A673 (cell line): ENCODE results near the gene PAOX. TPM values are rescaled to one million over a fixed set of nuclear protein-coding genes. Genes with fewer than 3 reads are reported as not detected.

Experiments
- BruUV-seq: library from RNA; stranded (reverse); fragments of 400-500 nt; replicated peaks from 2 replicates; lab custom pipeline; 2021; lab: Mats Ljungman, UMichigan
- CTCF ChIA-PET: fragments of 300-600 bp; sonication (Branson Sonifier 250); formaldehyde crosslinking; loops from one replicate; lab custom pipeline; 2022; ENCODE audit warnings: antibody characterized with exemption; lab: Charles Lee
- POLR2A ChIA-PET: fragments of 300-600 bp; sonication (Branson Sonifier 250); formaldehyde crosslinking; loops from one replicate; lab custom pipeline; 2022; ENCODE audit warnings: antibody characterized with exemption; ENCODE audit not compliant: low non-redundant PET; lab: Charles Lee
- DNase-seq: peaks from one replicate; pipeline ENCODE4 v3.0.0-alpha.2; 2015; ENCODE audit warnings: low spot score
- H3K27ac ChIP-seq: fragments of 200-600 bp; sonication (generic); 2 replicates; pipeline ENCODE4 v1.5.1; 2016; ENCODE audit warnings: mixed run types, low read depth, mild to moderate bottlenecking, mixed read lengths, antibody characterized with exemption, low read length; ENCODE audit not compliant: poor library complexity, severe bottlenecking
- H3K27me3 ChIP-seq: fragments of 200-600 bp; sonication (generic); replicated peaks from 2 replicates; pipeline ENCODE4 v1.6.1; 2017; ENCODE audit warnings: mixed run types, low read depth, mild to moderate bottlenecking, mixed read lengths, antibody characterized with exemption, low read length; ENCODE audit not compliant: insufficient read depth, poor library complexity
- H3K36me3 ChIP-seq: fragments of 200-600 bp; sonication (generic); 2 replicates; pipeline ENCODE4 v1.6.1; 2016; ENCODE audit warnings: mixed run types, mild to moderate bottlenecking, mixed read lengths, antibody characterized with exemption, low read length; ENCODE audit not compliant: insufficient read depth, poor library complexity, severe bottlenecking
- H3K4me1 ChIP-seq: fragments of 200-600 bp; sonication (generic); 2 replicates; pipeline ENCODE4 v1.6.1; 2017; ENCODE audit warnings: mixed run types, mild to moderate bottlenecking, mixed read lengths, antibody characterized with exemption, low read length; ENCODE audit not compliant: insufficient read depth, poor library complexity, severe bottlenecking
- H3K4me3 ChIP-seq: fragments of 200-600 bp; sonication (generic); 2 replicates; pipeline ENCODE4 v1.5.1; 2016; ENCODE audit warnings: low read depth, mixed run types, mild to moderate bottlenecking, mixed read lengths, low read length; ENCODE audit not compliant: poor library complexity, severe bottlenecking
- H3K9me3 ChIP-seq: fragments of 200-600 bp; sonication (generic); 2 replicates; pipeline ENCODE4 v1.6.1; 2016; ENCODE audit warnings: mixed run types, low read depth, mild to moderate bottlenecking, mixed read lengths, antibody characterized with exemption, low read length; ENCODE audit not compliant: poor library complexity, severe bottlenecking
- CTCF ChIP-seq: fragments of 300-800, 200-600 bp; sonication (generic); conservative IDR thresholded peaks from 2 replicates; pipeline ENCODE4 v1.5.1; 2017; ENCODE audit warnings: low read depth, mild to moderate bottlenecking, antibody characterized with exemption, low read length, moderate library complexity, mixed read lengths
- EZH2 ChIP-seq: fragments of 200-600 bp; sonication (generic); IDR thresholded peaks from 2 replicates; pipeline ENCODE4 v1.6.1; 2017; ENCODE audit warnings: borderline replicate concordance, low read depth, mild to moderate bottlenecking, mixed read lengths, antibody characterized with exemption, low read length; ENCODE audit not compliant: poor library complexity, severe bottlenecking
- intact Hi-C: fragments of 100-400 bp; cut with micrococcal nuclease; formaldehyde crosslinking; loops from one replicate; pipeline ENCODE4 v1.10.0; 2022; ENCODE audit not compliant: unreplicated experiment
- total RNA-seq: library from RNA; stranded (reverse); gene quantifications from 2 replicates; pipeline ENCODE4 v1.2.3, GENCODE V29; 2021

Gene PAOX
- total RNA-seq, 1 experiment from 2014 or later: 0.92 TPM

DNA sequence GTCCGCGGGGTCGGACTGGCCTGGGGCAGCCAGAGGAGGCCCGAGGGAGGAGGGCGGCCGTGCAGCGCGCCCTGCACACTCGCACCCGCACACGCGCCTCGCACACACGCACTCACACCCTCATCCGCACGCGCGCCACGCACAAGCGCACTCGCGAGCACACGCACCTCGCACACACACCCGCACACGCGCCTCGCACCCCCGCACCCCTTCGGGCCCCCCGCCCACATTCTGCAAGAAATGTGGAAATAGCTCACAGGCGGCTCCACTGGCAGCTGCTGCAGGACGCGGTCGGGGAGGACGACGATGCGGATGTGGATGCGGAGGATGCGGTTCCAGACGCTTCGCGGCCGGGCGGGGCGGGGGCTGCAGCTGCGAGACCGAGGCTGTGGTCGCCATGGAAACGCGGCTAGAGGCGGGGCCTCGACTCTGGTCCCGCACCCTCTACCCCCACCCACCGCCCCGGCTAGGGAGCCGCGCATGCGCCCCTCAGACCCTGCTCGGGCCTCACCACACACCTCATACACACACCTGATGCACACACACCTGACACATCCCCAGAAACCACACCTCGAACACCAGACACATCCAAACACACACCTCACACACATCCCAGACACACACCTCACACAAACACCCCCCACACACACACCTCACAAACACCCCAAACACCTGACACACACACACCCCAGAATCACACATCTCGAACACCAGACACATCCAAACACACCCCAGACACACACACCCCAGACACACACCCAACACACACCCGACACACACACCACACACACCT lies 42.3 kb upstream of the PAOX start, which contains the start of gene CALY:
Gene CALY (minus strand): TSS at position 320 of the 793 bp plus-strand sequence. CDS start 7,907 bp downstream, outside the sequence.
- no TSS peak for BruUV-seq
- H3K9me3 ChIP-seq: no peaks in the 10 kb centered on the region
- CTCF ChIA-PET: interaction anchor here (0.5 kb wide), 1 partner anchor 1549 kb away, joined by 3 read pairs; no protein-coding TSS in a partner anchor
- peak within 1 kb of the TSS; percentile 28 for H3K4me3 ChIP-seq
- TF ChIP-seq EZH2 (peak; percentile 95), CTCF (no peak)
- peaks cover 18% of the 10 kb centered on the region for H3K4me1 ChIP-seq
- POLR2A ChIA-PET: no interaction called here
- no peaks in the 10 kb centered on the region for H3K36me3 ChIP-seq
- intact Hi-C loops: no loop called here
- DNase-seq: peak; percentile 56
- H3K27me3 ChIP-seq: peaks cover 53% of the 10 kb centered on the region
- H3K27ac ChIP-seq: no peak within 1 kb of the TSS

DNA sequence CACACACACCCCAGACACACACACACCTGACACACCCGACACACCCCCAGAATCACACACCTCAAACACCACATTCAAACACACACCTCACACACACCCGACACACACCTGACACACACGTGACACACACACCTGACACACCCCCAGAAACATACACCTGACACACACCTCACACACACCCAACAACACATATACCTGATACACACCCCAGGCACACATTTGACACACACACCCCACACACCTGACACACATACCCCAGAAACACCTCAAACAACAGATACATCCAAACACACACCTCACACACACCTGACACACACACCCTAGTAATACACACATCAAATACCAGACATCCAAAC lies 41.7 kb upstream of the PAOX start:
- no peak for TF ChIP-seq EZH2
- TF ChIP-seq CTCF: no peak
- CTCF ChIA-PET: no interaction called here

GRCh38 chr10:133338080-133339071 lies 40.7 kb upstream of the PAOX start:
- no TSS peak for BruUV-seq
- CTCF ChIA-PET: no interaction called here
- Histone ChIP-seq H3K36me3 (no peaks in the 10 kb centered on the region), H3K4me1 (peaks cover 18% of the 10 kb centered on the region), H3K27ac (no peak overlapping the region), H3K4me3 (no peak overlapping the region), H3K27me3 (peaks cover 38% of the 10 kb centered on the region), H3K9me3 (no peaks in the 10 kb centered on the region)
- POLR2A ChIA-PET: no interaction called here
- no peak for TF ChIP-seq CTCF
- TF ChIP-seq EZH2: no peak
- intact Hi-C loops: no loop called here
- DNase-seq: no peak

More for the DNA sequence above, 41.7 kb upstream of the PAOX start:
- H3K27ac ChIP-seq: no peak overlapping the region
- H3K4me1 ChIP-seq: peaks cover 18% of the 10 kb centered on the region
- no peaks in the 10 kb centered on the region for H3K9me3 ChIP-seq
- DNase-seq: no peak
- BruUV-seq: no TSS peak
- POLR2A ChIA-PET: no interaction called here
- peaks cover 47% of the 10 kb centered on the region for H3K27me3 ChIP-seq
- H3K36me3 ChIP-seq: no peaks in the 10 kb centered on the region
- no peak overlapping the region for H3K4me3 ChIP-seq
- intact Hi-C loops: no loop called here
